ENCODE results near the gene BATF.

BATF gene

DNA sequence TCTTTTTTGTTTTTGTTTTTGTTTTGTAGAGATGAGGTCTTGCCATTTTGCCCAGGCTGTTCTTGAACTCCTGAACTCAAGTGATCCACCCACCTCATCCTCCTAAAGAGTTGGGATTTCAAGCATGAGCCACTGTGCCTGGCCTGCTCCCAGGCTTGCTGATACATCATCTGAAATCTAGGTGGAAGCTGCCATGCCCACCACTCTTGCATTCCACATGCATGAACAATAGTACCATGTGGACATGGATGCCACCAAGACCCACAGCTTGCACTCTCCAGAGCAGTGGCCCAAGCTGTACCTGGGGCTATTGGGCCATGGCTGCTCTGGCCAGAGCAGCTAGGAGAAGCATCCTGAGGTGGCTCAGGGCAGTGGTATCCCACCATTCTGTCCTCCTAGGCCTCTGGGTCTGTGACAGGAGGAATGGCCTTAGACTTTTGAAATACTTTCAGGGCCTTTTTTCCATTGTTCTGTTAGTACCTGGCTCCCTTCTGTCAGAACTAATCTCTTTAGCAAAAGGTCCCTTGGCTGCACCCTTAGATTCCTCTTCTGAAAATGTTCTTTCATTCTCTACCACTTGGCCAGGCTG, 69.8 kb downstream of the BATF start:
- H3K4me3 ChIP-seq (ENCODE audit: low read depth, low read length): no peak overlapping the region

DNA sequence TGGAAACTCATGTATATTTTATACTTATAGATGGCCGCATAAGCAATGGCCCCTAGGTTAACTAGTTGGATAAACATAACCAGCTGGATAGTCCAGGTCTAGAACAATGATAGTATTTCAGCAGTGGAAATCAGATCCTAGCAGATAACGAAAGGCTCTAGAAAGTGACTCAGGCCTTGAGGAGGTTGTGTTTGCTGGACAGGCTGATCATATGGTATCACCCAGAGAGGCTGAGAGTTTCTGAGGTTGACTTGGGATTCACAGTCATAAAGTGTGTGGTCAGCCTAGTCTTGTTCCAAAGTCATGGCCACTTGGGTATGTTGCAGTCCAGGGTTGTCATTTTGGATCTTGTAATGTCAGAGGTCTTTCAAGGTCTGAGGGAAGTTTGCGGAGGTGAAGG, 73.0 kb downstream of the BATF start:
- H3K4me3 ChIP-seq (ENCODE audit: low read depth, low read length): no peak overlapping the region
